Fibroblast of villous mesenchyme (primary cell): ENCODE results near the gene IPO4. TPM values are rescaled to one million over a fixed set of nuclear protein-coding genes. Genes with fewer than 3 reads are reported as not detected.

Source experiments
- DNase-seq: peaks from one replicate; pipeline ENCODE4 v3.0.0-alpha.2; 2010; ENCODE audit warnings: low read depth
- H3K4me3 ChIP-seq: 2 replicates; pipeline ENCODE4 v1.5.1; 2011; ENCODE audit warnings: low read depth, mild to moderate bottlenecking, low read length
- total RNA-seq: library from RNA; depleted of rRNA; stranded (reverse); fragments of >200 nt; gene quantifications from 2 replicates; pipeline ENCODE4 v1.2.3, GENCODE V29; 2012
- TF ChIP-seq, protein P1 (sequence below): IDR thresholded peaks from 2 replicates; pipeline ENCODE4 v1.5.1; 2012; ENCODE audit warnings: low read depth, mild to moderate bottlenecking, low read length; ENCODE audit not compliant: insufficient read depth

The IPO4 gene
- total RNA-seq, 1 donor: 41.9 TPM

GRCh38 chr14:24139272-24139934 lies 49.2 kb downstream of the IPO4 start:
- TF ChIP-seq, protein P1, sequence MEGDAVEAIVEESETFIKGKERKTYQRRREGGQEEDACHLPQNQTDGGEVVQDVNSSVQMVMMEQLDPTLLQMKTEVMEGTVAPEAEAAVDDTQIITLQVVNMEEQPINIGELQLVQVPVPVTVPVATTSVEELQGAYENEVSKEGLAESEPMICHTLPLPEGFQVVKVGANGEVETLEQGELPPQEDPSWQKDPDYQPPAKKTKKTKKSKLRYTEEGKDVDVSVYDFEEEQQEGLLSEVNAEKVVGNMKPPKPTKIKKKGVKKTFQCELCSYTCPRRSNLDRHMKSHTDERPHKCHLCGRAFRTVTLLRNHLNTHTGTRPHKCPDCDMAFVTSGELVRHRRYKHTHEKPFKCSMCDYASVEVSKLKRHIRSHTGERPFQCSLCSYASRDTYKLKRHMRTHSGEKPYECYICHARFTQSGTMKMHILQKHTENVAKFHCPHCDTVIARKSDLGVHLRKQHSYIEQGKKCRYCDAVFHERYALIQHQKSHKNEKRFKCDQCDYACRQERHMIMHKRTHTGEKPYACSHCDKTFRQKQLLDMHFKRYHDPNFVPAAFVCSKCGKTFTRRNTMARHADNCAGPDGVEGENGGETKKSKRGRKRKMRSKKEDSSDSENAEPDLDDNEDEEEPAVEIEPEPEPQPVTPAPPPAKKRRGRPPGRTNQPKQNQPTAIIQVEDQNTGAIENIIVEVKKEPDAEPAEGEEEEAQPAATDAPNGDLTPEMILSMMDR: no peak
- no peak for DNase-seq
- peak overlapping the region; percentile 18 for H3K4me3 ChIP-seq

DNA sequence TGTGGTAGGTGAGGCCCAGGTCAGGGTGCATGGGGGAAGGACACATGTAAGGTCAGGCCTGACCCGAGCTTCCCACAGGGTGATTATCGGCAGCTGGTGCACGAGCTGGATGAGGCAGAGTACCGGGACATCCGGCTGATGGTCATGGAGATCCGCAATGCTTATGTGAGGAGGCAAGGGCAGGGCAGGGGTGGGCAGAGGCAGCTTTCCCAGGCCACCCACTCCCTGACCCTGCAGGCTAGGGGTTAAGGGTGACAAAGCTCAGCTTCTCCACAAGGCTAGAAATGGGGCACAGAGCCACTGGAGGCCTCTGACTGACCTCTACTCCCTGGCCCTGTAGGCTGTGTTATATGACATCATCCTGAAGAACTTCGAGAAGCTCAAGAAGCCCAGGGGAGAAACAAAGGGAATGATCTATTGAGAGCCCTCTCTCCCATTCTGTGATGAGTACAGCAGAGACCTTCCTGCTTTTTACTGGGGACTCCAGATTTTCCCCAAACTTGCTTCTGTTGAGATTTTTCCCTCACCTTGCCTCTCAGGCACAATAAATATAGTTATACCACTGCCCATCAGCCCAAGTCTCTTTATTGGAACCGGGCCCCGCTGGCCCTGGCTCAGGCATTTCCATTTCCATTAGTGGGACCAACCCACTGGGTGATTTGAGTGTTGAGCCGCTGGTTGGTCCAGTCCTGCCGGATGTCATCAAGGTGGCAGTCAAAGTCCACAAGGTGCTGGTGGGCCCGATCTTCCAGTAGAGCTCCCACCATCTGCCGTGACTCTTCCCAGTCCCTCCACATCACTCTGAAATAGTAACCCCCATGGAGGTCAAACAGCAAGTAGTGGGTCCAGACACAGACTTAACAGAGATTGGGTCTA lies 50.0 kb downstream of the IPO4 start:
- TF ChIP-seq, protein P1: no peak
- no peak overlapping the region for H3K4me3 ChIP-seq
- no peak for DNase-seq

- TF ChIP-seq, protein P1: no peak
- DNase-seq: no peak
- H3K4me3 ChIP-seq: no peak overlapping the region
These were observed 50.9 kb downstream of the IPO4 start for GRCh38 chr14:24137529-24138395.

- H3K4me3 ChIP-seq: peak overlapping the region; percentile 68
- TF ChIP-seq, protein P1: no peak
- DNase-seq: no peak
These were observed 51.7 kb downstream of the IPO4 start for GRCh38 chr14:24136684-24137528.

- TF ChIP-seq, protein P1: no peak
- H3K4me3 ChIP-seq: peak within 1 kb of the TSS; percentile 68
- peak; percentile 90 for DNase-seq
These were observed 52.6 kb downstream of the IPO4 start, which contains the start of gene PSME1 for GRCh38 chr14:24135834-24136683. TSS of gene PSME1 (plus strand) at chr14:24136194. CDS start at chr14:24136263, 69 bp downstream.
